SK-N-SH (cell line): ENCODE results near the gene SPCS3. TPM values are rescaled to one million over a fixed set of nuclear protein-coding genes. Genes with fewer than 3 reads are reported as not detected.
A peak's percentile ranks its signal among the peaks of the same experiment; 100 is the strongest.

Source experiments
- CTCF ChIA-PET: fragments of 300-600, 350-600 bp; formaldehyde crosslinking; extraction: SDS; loops from one replicate; lab custom pipeline; 2021; lab: Yijun Ruan, JAX
- POLR2A ChIA-PET: fragments of 350-600 bp; sonication (Branson Sonifier 250); formaldehyde crosslinking; extraction: SDS; loops from one replicate; lab custom pipeline; 2020; ENCODE audit warnings: antibody characterized with exemption, inconsistent platforms; lab: Yijun Ruan, JAX
- DNase-seq: peaks from one replicate; pipeline ENCODE4 v3.0.0; 2012
- H2AFZ ChIP-seq: fragments of 200-600 bp; sonication (generic); 2 replicates; pipeline ENCODE4 v1.8.1; 2016; ENCODE audit warnings: antibody characterized with exemption, mild to moderate bottlenecking, low read depth
- H3F3A ChIP-seq: fragments of 200-600 bp; sonication (generic); replicated peaks from 2 replicates; pipeline ENCODE3; 2016; ENCODE audit warnings: antibody characterized with exemption, mild to moderate bottlenecking; ENCODE audit not compliant: insufficient read depth
- H3K27ac ChIP-seq, 2 experiments: fragments of 200-500 bp in 1 of 2; fragments of 200-600 bp in 1 of 2; sonication (Bioruptor generic) in 1 of 2; sonication (generic), shearing (Covaris generic) in 1 of 2; 2 replicates each; pipeline versions ENCODE4 v1.5.1 to v1.6.1; 2014 to 2016; ENCODE audit warnings: low read depth in 2 of 2, inconsistent platforms in 1 of 2, low read length in 1 of 2, mild to moderate bottlenecking in 1 of 2, mixed read lengths in 1 of 2
- H3K27me3 ChIP-seq: fragments of 200-600 bp; sonication (generic), shearing (Covaris generic); 2 replicates; pipeline ENCODE4 v1.6.1; 2016; ENCODE audit warnings: mixed run types; ENCODE audit not compliant: insufficient read depth
- H3K36me3 ChIP-seq, 2 experiments: fragments of 200-500 bp in 1 of 2; fragments of 200-600 bp in 1 of 2; sonication (Bioruptor generic) in 1 of 2; sonication (generic) in 1 of 2; replicated peaks in 1 of 2; 2 replicates each; pipeline versions ENCODE3 to v1.5.1; 2014 to 2016; ENCODE audit warnings: low read length in 1 of 2, mild to moderate bottlenecking in 1 of 2; ENCODE audit not compliant: insufficient read depth in 2 of 2, control insufficient read depth in 1 of 2
- H3K4me1 ChIP-seq, 2 experiments: fragments of 200-500 bp in 1 of 2; fragments of 200-600 bp in 1 of 2; sonication (Bioruptor generic) in 1 of 2; sonication (generic), shearing (Covaris generic) in 1 of 2; 2 replicates each; pipeline versions ENCODE4 v1.5.1 to v1.6.1; 2014 to 2016; ENCODE audit warnings: low read depth in 1 of 2, low read length in 1 of 2, mixed run types in 1 of 2; ENCODE audit not compliant: insufficient read depth in 2 of 2, control insufficient read depth in 1 of 2
- H3K4me2 ChIP-seq: fragments of 200-600 bp; sonication (generic), shearing (Covaris generic); 2 replicates; pipeline ENCODE4 v1.6.1; 2017; ENCODE audit warnings: mixed run types
- H3K4me3 ChIP-seq, 2 experiments: fragments of 200-500 bp in 1 of 2; fragments of 200-600 bp in 1 of 2; sonication (Bioruptor generic) in 1 of 2; sonication (generic), shearing (Covaris generic) in 1 of 2; 2 replicates each; pipeline versions ENCODE4 v1.5.1 to v1.8.1; 2014 to 2016; ENCODE audit warnings: low read depth in 2 of 2, inconsistent platforms in 1 of 2, low read length in 1 of 2, mild to moderate bottlenecking in 1 of 2, mixed read lengths in 1 of 2, moderate library complexity in 1 of 2
- H3K79me2 ChIP-seq: fragments of 200-600 bp; sonication (generic); 2 replicates; pipeline ENCODE4 v1.8.1; 2017; ENCODE audit warnings: mild to moderate bottlenecking; ENCODE audit not compliant: insufficient read depth
- H3K9ac ChIP-seq: fragments of 200-600 bp; sonication (generic); 2 replicates; pipeline ENCODE4 v1.6.1; 2017; ENCODE audit warnings: mixed run types
- H3K9me2 ChIP-seq: fragments of 200-600 bp; sonication (generic); 2 replicates; pipeline ENCODE4 v1.6.1; 2017; ENCODE audit warnings: mixed run types
- H3K9me3 ChIP-seq: fragments of 200-600 bp; sonication (generic); 2 replicates; pipeline ENCODE4 v1.6.1; 2017; ENCODE audit warnings: mixed run types, mild to moderate bottlenecking, moderate library complexity
- H4K20me1 ChIP-seq: fragments of 200-600 bp; sonication (generic); 2 replicates; pipeline ENCODE4 v1.6.1; 2017; ENCODE audit warnings: mild to moderate bottlenecking, mixed run types; ENCODE audit not compliant: insufficient read depth
- EP300 ChIP-seq, 2 experiments: IDR thresholded peaks; 2 replicates each; pipeline versions ENCODE4 v1.4.0 to v1.6.1; 2012; ENCODE audit warnings: borderline replicate concordance in 1 of 2, low read depth in 1 of 2, low read length in 1 of 2
- EZH2phosphoT487 ChIP-seq: fragments of 200-600 bp; sonication (generic); IDR thresholded peaks from 2 replicates; pipeline ENCODE4 v1.6.1; 2017; ENCODE audit warnings: low read depth, mixed run types, mild to moderate bottlenecking, antibody characterized with exemption, moderate library complexity, borderline replicate concordance
- FOSL2 ChIP-seq: IDR thresholded peaks from 2 replicates; pipeline ENCODE4 v1.4.0; 2012; ENCODE audit warnings: low read depth, mild to moderate bottlenecking, moderate library complexity, borderline replicate concordance
- GABPA ChIP-seq: IDR thresholded peaks from 2 replicates; pipeline ENCODE4 v1.4.0; 2012; ENCODE audit warnings: low read depth, mild to moderate bottlenecking
- MEF2A ChIP-seq: IDR thresholded peaks from 2 replicates; pipeline ENCODE4 v1.4.0; 2012; ENCODE audit warnings: low read depth, borderline replicate concordance
- MXI1 ChIP-seq: IDR thresholded peaks from 2 replicates; pipeline ENCODE4 v1.6.1; 2012; ENCODE audit warnings: mild to moderate bottlenecking, low read depth, low read length, improper control_type of control experiment
- NRF1 ChIP-seq: IDR thresholded peaks from 2 replicates; pipeline ENCODE4 v1.6.1; 2012; ENCODE audit warnings: low read depth, mild to moderate bottlenecking, low read length
- RCOR1 ChIP-seq: fragments of 150-350 bp; IDR thresholded peaks from 2 replicates; pipeline ENCODE4 v1.6.1; 2017; ENCODE audit warnings: antibody characterized with exemption, low read length
- SIN3A ChIP-seq: IDR thresholded peaks from 2 replicates; pipeline ENCODE4 v1.6.1; 2012; ENCODE audit warnings: low read depth, mild to moderate bottlenecking, low read length, moderate library complexity, borderline replicate concordance
- SMC3 ChIP-seq: IDR thresholded peaks from 2 replicates; pipeline ENCODE4 v1.6.1; 2012; ENCODE audit warnings: low read depth, low read length, improper control_type of control experiment
- TAF1 ChIP-seq: IDR thresholded peaks from 2 replicates; pipeline ENCODE4 v1.6.1; 2012; ENCODE audit warnings: low read depth, mild to moderate bottlenecking, low read length, moderate library complexity, borderline replicate concordance
- TCF12 ChIP-seq: IDR thresholded peaks from 2 replicates; pipeline ENCODE4 v1.4.0; 2012
- YY1 ChIP-seq: IDR thresholded peaks from 2 replicates; pipeline ENCODE4 v1.4.0; 2012; ENCODE audit warnings: low read depth, mild to moderate bottlenecking
- whole genome bisulfite sequencing: methylation state at CpG from one replicate; pipeline ENCODE4 v1.1.6; 2017; ENCODE audit warnings: low lambda C conversion rate; 5-methylcytosine and 5-hydroxymethylcytosine counted together
- polyA plus RNA-seq, 3 experiments: library from polyadenylated mRNA; depleted of rRNA; stranded (reverse); fragments of >200 nt; gene quantifications; 2 replicates each; pipeline ENCODE4 v1.2.3, GENCODE V29; 2012
- TF ChIP-seq, protein P1 (sequence below): IDR thresholded peaks from 2 replicates; pipeline ENCODE4 v1.6.1; 2012; ENCODE audit warnings: mild to moderate bottlenecking, low read depth, low read length, moderate library complexity
- TF ChIP-seq, protein P2 (sequence below): IDR thresholded peaks from 2 replicates; pipeline ENCODE4 v1.4.0; 2012; ENCODE audit warnings: low read depth
- TF ChIP-seq, protein P3 (sequence below): fragments of 200-600 bp; sonication (generic); IDR thresholded peaks from 2 replicates; pipeline ENCODE4 v1.6.1; 2017; ENCODE audit warnings: antibody characterized with exemption, mild to moderate bottlenecking, moderate library complexity
- TF ChIP-seq, protein P4 (sequence below): IDR thresholded peaks from 2 replicates; pipeline ENCODE4; 2012

Gene SPCS3
- polyA plus RNA-seq, 1 of the 3 experiments (the other 2 are of a cell fraction) = 27.7 TPM

DNA sequence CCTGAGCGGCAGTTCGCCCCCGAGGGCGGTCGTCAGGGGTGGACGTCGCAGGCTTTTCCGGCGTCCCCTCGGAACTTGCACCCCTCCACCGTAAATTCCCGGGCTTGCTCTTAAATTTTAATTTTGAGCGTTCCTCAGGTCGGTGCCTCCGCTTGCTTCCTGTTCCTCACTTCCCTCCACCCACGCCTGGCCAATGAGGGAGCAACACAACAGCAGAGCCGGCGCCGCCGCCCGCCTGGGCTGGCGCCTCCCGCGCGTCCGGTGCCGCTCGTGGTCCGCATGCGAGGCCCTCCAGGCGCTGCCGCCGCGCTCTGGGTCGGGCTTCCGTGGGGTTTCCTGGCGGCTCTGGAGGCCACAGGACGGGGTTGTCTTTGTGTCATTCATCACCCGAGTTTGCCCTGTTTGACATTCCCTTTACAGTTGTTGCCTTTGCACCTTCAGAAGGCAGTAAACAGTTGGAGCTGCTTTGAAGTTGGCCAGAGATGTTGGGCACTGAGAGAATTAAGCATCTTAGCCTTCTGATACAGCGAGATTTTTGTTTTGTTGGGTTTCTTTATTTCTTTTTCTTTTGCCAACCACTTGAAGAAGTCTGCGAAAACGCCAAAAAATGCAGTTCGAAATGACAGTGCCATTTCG, 692 bp downstream of the SPCS3 start:
- peak overlapping the region; percentile 72 to 99 for H3K4me3 ChIP-seq
- H3K4me1 ChIP-seq = peaks cover 5 to 14% of the 10 kb centered on the region in 2 experiments; a peak in 1 of 4 replicates
- no peaks in the 10 kb centered on the region for H3K9me3 ChIP-seq
- peaks cover 33% of the 10 kb centered on the region for H3F3A ChIP-seq
- H3K9me2 ChIP-seq = no peaks in the 10 kb centered on the region
- peaks cover 3 to 10% of the 10 kb centered on the region in 2 experiments for H3K36me3 ChIP-seq
- peak overlapping the region; percentile 75 for H2AFZ ChIP-seq
- peak overlapping the region; percentile 81 for H3K9ac ChIP-seq
- DNase-seq = peak; percentile 86
- POLR2A ChIA-PET = interaction anchor here (1.6 kb wide), 1 partner anchor 125 kb away, joined by 3 read pairs; the partner anchor contains the start of gene SPATA4
- H3K27me3 ChIP-seq = no peaks in the 10 kb centered on the region
- CTCF ChIA-PET = interaction anchor here (0.8 to 1.7 kb wide), 3 partner anchors 13 to 39 kb away, joined by 3 to 7 read pairs (median 6); no protein-coding TSS in a partner anchor
- H3K79me2 ChIP-seq = peaks cover 56% of the 10 kb centered on the region
- under 1% methylated on average over 22 of the region's 44 CpGs for WGBS
- peak overlapping the region; percentile 78 for H3K4me2 ChIP-seq
- TF ChIP-seq, protein P1, sequence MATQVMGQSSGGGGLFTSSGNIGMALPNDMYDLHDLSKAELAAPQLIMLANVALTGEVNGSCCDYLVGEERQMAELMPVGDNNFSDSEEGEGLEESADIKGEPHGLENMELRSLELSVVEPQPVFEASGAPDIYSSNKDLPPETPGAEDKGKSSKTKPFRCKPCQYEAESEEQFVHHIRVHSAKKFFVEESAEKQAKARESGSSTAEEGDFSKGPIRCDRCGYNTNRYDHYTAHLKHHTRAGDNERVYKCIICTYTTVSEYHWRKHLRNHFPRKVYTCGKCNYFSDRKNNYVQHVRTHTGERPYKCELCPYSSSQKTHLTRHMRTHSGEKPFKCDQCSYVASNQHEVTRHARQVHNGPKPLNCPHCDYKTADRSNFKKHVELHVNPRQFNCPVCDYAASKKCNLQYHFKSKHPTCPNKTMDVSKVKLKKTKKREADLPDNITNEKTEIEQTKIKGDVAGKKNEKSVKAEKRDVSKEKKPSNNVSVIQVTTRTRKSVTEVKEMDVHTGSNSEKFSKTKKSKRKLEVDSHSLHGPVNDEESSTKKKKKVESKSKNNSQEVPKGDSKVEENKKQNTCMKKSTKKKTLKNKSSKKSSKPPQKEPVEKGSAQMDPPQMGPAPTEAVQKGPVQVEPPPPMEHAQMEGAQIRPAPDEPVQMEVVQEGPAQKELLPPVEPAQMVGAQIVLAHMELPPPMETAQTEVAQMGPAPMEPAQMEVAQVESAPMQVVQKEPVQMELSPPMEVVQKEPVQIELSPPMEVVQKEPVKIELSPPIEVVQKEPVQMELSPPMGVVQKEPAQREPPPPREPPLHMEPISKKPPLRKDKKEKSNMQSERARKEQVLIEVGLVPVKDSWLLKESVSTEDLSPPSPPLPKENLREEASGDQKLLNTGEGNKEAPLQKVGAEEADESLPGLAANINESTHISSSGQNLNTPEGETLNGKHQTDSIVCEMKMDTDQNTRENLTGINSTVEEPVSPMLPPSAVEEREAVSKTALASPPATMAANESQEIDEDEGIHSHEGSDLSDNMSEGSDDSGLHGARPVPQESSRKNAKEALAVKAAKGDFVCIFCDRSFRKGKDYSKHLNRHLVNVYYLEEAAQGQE = no peak
- TF ChIP-seq MXI1 (peak; percentile 74), YY1 (peak; percentile 5; the same call in 1 of the 2 replicates), FOSL2 (no peak), NRF1 (0 out of 2 replicates have a peak, but pooled peaks have one; percentile 3), GABPA (peak; percentile 63), TCF12 (no peak), TAF1 (peak; percentile 43; the same call in 1 of the 2 replicates), SIN3A (peak; percentile 34; the same call in 1 of the 2 replicates)
- TF ChIP-seq, protein P2, sequence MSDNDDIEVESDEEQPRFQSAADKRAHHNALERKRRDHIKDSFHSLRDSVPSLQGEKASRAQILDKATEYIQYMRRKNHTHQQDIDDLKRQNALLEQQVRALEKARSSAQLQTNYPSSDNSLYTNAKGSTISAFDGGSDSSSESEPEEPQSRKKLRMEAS = peak; percentile 59
- peak overlapping the region; percentile 88 to 96 for H3K27ac ChIP-seq
- H4K20me1 ChIP-seq = peaks cover 23% of the 10 kb centered on the region

DNA sequence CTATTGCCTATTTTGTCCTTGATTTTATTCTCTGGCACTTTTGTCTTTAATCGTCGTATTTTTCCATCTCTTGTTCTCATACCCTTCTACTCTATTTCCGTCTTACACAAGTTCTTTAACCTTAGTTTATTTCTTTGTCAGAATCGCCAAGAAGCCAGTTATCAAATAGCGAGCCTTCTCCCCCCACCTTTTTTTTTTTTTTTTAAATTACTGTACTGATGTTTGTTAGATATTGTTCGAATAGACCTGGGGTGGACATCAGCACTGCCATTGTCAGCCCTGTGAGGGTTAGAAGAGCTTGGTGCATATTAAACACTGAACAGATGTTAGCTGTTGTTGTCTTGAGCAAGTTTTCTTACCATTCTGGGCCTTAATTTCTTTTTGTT, 1.2 kb downstream of the SPCS3 start:
- no peaks in the 10 kb centered on the region for H3K9me2 ChIP-seq
- ChIA-PET POLR2A (interaction anchor here (0.7 to 1.6 kb wide), 2 partner anchors 126 to 360 kb away, joined by 3 to 6 read pairs; partner anchors contain the start of gene SPATA4), CTCF (interaction anchor here (0.8 to 1.7 kb wide), 3 partner anchors 12 to 39 kb away, joined by 3 to 7 read pairs (median 6); no protein-coding TSS in a partner anchor)
- peaks cover 33% of the 10 kb centered on the region for H3F3A ChIP-seq
- H3K79me2 ChIP-seq = peaks cover 61% of the 10 kb centered on the region
- H3K27ac ChIP-seq = peak overlapping the region; percentile 88 to 96
- H3K4me2 ChIP-seq = peak overlapping the region; percentile 78
- peaks cover 23% of the 10 kb centered on the region for H4K20me1 ChIP-seq
- H3K9ac ChIP-seq = peak overlapping the region; percentile 81
- H3K36me3 ChIP-seq = peaks cover 5 to 10% of the 10 kb centered on the region in 2 experiments
- DNase-seq = peak; percentile 33
- peaks cover 5 to 14% of the 10 kb centered on the region in 2 experiments; a peak in 1 of 4 replicates for H3K4me1 ChIP-seq
- no peaks in the 10 kb centered on the region for H3K9me3 ChIP-seq
- peak overlapping the region; percentile 72 to 99 for H3K4me3 ChIP-seq
- H3K27me3 ChIP-seq = no peaks in the 10 kb centered on the region
- WGBS = under 1% methylated on average over 6 of the region's 6 CpGs
- H2AFZ ChIP-seq = peak overlapping the region; percentile 75
- TF ChIP-seq SIN3A (no peak), MEF2A (no peak), EZH2phosphoT487 (no peak), SMC3 (no peak), EP300 (IDR thresholded peaks at IDR 0.05; ENCODE audit: borderline replicate concordance in 1 of 2, low read depth in 1 of 2, low read length in 1 of 2) (no peak), GABPA (no peak), RCOR1 (no peak), FOSL2 (no peak), MXI1 (no peak)
- TF ChIP-seq, protein P3, sequence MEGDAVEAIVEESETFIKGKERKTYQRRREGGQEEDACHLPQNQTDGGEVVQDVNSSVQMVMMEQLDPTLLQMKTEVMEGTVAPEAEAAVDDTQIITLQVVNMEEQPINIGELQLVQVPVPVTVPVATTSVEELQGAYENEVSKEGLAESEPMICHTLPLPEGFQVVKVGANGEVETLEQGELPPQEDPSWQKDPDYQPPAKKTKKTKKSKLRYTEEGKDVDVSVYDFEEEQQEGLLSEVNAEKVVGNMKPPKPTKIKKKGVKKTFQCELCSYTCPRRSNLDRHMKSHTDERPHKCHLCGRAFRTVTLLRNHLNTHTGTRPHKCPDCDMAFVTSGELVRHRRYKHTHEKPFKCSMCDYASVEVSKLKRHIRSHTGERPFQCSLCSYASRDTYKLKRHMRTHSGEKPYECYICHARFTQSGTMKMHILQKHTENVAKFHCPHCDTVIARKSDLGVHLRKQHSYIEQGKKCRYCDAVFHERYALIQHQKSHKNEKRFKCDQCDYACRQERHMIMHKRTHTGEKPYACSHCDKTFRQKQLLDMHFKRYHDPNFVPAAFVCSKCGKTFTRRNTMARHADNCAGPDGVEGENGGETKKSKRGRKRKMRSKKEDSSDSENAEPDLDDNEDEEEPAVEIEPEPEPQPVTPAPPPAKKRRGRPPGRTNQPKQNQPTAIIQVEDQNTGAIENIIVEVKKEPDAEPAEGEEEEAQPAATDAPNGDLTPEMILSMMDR = no peak
- TF ChIP-seq, protein P4, sequence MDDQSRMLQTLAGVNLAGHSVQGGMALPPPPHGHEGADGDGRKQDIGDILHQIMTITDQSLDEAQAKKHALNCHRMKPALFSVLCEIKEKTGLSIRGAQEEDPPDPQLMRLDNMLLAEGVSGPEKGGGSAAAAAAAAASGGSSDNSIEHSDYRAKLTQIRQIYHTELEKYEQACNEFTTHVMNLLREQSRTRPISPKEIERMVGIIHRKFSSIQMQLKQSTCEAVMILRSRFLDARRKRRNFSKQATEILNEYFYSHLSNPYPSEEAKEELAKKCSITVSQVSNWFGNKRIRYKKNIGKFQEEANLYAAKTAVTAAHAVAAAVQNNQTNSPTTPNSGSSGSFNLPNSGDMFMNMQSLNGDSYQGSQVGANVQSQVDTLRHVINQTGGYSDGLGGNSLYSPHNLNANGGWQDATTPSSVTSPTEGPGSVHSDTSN = no peak
